GM18511 (cell line): Measurements from ENCODE around the gene PDZRN3.

Source experiments
- ATAC-seq: cut with Tn5 transposase; IDR thresholded peaks from one replicate; pipeline ENCODE4 v1.9.1; 2021; ENCODE audit warnings: mild to moderate bottlenecking, moderate library complexity; ENCODE audit not compliant: unreplicated experiment

Gene PDZRN3

GRCh38 chr3:73624821-73625665 lies at the start of gene PDZRN3:
PDZRN3 (minus strand) TSS chr3:73624941.
- ATAC-seq = no peak

- ATAC-seq = no peak
Measured at GRCh38 chr3:73674280-73674679, 49.5 kb upstream of the PDZRN3 start.

DNA sequence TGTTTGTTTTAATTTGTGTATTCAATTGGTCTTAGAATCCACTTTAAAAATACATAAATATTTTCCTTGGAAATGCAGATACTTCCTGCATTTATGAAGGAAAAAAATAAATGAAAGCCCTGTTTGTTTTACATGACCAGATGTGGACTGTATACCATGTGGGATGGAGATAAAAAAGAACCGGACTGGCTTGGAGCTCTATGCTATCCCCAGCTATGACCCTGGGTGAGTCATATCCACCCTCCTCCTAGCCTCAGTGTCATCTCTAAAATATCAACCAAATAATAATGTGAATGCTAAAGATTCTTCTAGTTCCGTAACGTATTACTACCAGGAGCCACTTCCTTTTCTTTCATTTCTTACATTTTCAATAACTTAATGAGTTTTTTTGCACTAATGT lies 44.5 kb upstream of the PDZRN3 start:
- ATAC-seq = no peak

- no peak for ATAC-seq
Measured at GRCh38 chr3:73668391-73668790, 43.6 kb upstream of the PDZRN3 start.

GRCh38 chr3:73667889-73668288 lies 43.1 kb upstream of the PDZRN3 start:
- ATAC-seq = no peak

DNA sequence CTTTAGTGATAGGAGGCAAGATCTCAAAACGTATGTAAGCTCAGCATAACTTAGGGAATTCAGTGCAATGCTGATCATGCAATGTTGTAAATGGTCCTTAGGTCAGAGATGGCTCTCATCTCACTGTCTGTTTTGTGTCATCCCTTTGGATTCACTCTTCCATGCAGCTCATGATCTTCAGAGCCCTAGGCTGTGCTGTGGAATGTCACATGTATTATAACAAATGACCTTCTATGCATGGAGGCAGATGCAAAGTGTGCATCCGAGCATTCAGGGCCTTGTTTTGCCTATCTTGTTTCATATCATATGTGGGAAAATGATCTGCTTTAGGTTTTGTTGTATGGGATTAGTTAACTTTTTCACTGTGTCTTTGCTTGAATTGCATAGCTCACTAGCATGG lies 40.5 kb upstream of the PDZRN3 start:
- ATAC-seq = no peak

DNA sequence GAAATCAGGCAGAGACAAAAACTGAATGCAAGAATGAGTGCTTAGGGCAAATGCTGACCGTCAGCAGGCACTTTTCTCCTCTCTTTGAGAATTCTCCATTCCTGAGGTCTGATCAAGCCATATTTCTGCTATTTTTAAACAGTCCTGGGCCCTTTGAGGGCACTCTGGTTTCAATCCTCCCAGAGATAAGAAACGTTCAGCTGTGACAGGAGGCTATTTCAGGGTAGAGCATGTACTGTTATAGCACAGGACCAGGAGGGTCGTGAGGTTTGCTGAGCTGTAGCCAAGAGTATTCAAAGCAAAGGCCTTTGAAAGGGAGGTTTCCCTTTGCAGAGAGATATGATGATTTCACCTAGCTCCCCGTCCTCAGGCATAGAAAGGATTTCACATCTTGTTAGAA lies 39.6 kb upstream of the PDZRN3 start:
- no peak for ATAC-seq

DNA sequence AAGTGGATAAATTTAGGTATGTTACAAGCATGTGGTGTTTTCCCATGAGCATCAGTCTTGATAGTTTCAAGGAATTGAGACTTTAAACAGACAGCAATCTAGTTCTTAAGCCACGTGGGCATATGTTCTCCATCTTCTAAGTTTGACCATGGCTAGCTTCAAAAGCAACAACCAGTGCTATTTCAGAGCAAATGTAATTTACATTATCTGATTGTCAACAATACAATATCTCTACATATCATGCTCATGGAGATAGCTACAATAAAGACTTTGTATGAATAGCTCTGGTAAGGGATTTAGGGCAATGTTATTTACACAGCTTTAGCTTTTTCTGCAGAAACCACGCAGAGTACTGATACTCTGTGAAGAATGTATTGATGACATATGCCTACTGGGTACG lies 38.8 kb upstream of the PDZRN3 start:
- no peak for ATAC-seq

DNA sequence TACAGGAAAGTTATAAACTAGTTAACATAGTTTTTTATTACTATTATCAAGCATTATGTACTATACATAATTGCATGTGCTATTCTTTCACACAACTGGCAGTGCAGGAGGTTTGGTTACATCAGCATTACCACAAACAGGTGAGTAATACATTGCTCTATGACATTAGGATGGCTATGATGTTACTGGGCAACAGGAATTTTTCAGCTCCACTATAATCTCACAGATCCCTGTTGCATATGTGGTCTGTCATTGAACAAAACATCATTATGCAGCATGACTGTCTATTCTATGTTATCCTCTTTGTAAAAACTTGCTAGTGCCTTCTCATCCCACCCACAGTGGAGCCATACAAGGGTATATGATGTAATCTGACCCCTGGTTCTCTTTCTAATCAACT lies 36.5 kb upstream of the PDZRN3 start:
- no peak for ATAC-seq

DNA sequence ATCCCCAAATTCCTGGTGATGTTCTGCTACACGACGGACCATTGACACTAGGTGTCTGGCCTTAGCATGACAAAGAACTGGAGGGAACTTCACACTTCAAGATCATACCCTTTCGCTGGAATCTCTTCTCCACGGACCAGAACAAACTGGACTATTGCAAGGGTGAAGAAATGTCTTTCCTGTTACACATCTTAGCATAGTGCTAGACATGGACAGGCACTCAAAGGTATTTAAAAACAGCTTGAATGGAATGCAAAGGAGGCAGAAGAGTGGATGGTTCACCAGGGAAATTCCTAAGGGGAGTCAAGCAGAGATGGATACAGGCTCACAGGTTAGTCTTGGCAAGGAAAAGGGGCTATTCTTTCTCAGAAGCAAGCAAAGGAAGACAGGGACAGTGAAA lies 33.5 kb upstream of the PDZRN3 start:
- ATAC-seq = no peak

- ATAC-seq = no peak
Measured at GRCh38 chr3:73657186-73657585, 32.4 kb upstream of the PDZRN3 start.

DNA sequence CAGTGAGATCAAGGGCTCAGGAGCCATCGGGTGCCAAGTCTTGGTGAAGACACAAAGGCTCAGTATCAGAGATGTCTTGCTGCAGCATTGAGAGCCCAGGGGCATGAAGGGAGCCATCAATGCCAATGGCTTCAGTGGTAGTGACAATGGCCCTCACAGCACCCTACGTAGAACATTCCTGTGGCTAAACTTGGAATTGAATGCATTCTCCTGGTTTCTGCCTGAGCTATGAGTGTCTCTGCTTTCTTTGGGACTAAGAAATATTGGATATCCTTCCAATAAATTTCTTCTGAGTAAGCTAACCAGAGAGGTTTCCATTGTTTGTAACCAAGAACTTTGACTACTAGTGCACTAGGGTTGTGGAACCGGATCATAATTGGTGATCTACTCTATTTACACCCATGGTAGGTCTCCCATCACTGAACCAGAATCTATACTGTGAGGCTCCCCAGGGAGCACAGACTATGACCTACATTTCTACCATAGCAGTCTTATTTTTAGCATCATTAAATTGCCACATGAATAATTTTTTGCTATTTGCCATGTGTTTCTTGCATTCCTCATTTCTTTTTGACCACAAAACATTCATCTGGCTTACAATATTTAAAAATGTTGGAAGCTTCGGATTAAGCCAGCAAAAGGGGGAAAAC lies 31.6 kb upstream of the PDZRN3 start:
- no peak for ATAC-seq

DNA sequence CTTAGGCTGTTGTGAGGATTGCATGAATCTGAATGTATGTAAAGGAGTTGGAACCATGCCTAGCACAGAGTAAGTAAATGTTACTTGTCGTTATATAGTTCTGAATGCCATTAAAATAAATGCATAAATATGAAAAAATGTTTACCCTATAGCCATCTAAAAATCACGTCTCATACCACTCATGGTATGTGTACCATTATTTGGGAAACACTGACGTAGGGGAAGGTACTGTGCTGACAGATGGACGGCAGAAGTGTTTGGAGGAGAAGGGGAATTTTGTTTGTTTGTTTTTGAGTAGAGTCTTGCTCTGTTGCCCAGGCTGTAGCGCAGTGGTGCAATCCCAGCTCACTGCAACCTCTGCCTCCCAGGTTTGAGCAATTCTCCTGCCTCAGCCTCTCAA lies 30.5 kb upstream of the PDZRN3 start:
- no peak for ATAC-seq

- no peak for ATAC-seq
Measured at GRCh38 chr3:73653877-73654276, 29.1 kb upstream of the PDZRN3 start.

- no peak for ATAC-seq
Measured at GRCh38 chr3:73653351-73653750, 28.6 kb upstream of the PDZRN3 start.

DNA sequence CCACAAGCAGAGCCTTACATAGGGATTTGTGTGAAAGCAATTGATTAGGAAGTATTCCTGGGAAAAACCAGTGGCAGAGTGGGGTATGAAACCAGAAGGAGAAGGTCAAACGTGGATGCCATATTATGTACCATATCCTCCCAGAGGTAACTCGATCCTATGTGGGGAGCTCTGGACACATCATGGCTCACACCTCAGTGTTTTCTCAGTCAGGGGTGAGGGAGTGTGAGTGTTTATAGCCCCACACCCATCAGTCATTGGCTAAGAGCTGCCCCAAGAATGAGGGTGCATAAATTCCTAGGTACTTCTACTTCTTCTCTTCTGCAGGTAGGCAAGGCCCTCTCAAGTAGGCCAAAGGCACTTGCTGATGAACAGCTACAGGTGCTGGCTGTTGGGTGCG lies 28.2 kb upstream of the PDZRN3 start:
- no peak for ATAC-seq

DNA sequence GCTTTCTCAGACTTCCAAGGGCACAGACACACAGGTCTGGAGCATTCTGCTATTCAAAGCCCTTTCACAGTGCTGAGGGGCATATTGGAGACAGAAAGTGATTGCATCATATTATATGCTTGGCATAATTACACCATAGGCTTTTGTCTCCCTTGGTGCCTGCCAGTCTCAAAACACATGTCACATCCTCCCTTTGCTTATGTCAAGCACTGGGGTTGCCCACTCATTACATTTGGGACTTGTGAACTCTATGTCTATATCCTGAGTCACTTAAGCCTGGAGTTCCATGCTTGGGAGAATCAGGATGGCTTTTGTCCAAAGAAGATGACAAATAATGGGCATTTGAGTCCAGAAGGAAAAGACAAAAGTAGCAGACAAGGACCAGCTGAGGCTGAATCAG lies 12.3 kb upstream of the PDZRN3 start:
- no peak for ATAC-seq

GRCh38 chr3:73635254-73635653 lies 10.5 kb upstream of the PDZRN3 start:
- no peak for ATAC-seq

DNA sequence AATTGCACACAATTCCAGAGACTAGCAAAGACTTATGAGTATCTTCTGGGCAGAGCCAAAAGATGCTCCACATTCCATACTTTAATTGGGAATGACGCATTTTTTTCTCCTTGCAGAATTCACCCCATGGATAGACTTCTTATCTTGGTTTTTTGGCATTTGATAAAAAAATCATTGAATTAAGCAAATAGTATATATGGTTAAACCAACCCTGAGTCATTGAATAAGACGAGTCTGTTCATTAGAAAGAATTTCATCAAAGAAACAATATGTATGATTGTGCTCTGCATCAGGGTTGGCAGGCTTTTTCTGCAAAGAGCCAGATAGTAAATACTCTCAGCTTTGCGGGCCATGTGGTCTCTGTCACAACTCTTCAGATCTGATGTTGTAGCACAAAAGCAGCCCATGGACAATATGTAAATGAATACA lies 9.2 kb upstream of the PDZRN3 start:
- no peak for ATAC-seq

- no peak for ATAC-seq
Measured at GRCh38 chr3:73633453-73633852, 8.7 kb upstream of the PDZRN3 start.

GRCh38 chr3:73626106-73626505 lies 1.4 kb upstream of the PDZRN3 start:
- no peak for ATAC-seq

GRCh38 chr3:73624017-73624820 lies 522 bp downstream of the PDZRN3 start:
- no peak for ATAC-seq
